Inflammatory macrophage (primary cell): ENCODE measurements around the gene NTRK3.
A peak's percentile ranks its signal among the peaks of the same experiment; 100 is the strongest.
"Not testable (repeated sequence)": the region's sequence is repeated elsewhere in the genome, so short reads cannot be mapped to it uniquely, and the experiment has no call there.

Experiments used
- DNase-seq, 2 donors: peaks; one replicate each; pipeline ENCODE4 v3.0.0-alpha.2; 2020 to 2022

The NTRK3 gene

GRCh38 chr15:87871731-87872320 is 384.7 kb downstream of the NTRK3 start:
- no peak for DNase-seq

DNA sequence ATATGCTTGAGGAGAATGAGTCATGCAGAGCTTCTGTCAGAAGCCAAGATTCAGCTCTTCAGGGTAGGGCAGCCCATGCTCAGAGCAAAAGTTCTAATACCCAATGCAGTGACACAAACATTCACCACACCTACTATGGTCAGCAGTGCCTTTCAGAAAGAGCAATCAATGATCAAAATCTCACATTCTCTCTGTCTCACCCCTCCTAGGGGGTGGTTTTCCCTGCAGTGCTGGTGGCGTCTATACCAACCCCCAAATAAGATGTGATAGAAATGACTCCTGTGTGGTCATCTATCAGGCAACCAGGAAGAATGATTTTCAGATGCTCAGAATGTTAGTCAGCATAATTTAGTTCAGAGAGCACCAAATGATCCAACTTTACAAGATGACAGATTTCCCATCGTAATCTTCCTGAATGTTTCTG is 385.3 kb downstream of the NTRK3 start:
- no peak for DNase-seq

DNA sequence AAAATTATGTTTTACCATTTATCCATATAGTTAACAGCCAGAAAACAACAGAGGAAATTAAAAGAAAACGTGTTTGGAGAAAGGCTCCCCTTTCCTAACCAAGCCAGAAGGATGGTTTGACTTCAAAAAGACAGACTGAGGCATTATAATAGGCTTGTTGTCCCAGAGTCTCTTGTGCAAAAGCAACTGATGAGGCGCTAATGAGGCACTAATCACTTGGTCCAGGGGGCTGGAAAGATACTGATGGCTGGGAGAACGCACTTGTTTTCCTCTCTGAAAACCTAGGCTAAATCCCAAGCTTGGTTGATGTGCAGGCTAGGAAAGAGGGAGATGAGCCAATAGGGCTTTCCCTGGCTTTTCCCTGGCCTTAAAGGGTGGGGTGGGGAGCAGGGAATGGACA is 389.6 kb downstream of the NTRK3 start:
- no peak for DNase-seq

- no peak for DNase-seq
These were observed 393.4 kb downstream of the NTRK3 start for GRCh38 chr15:87863152-87863551.

GRCh38 chr15:87860743-87861142 is 395.8 kb downstream of the NTRK3 start:
- DNase-seq = no peak

DNA sequence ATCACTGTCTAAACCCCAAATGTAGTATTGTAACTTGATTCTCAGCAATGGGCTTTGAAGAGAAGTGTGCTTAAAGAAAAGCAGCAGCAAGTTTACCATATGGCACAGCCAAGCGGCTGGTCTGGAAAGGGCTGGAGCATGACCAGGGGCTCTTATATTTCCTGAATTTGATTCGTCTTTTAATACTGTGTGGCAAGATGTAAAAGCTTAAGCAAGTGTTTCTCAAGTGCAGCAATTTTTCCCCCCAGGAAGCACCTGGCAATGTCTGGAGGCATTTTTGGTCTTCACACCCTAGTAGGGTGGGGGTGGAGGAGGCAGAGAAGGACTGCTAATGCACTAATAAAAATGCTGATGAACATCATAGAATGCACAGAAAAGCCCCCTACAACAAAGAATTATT is 397.9 kb downstream of the NTRK3 start:
- no peak for DNase-seq

- no peak for DNase-seq
These were observed 405.0 kb downstream of the NTRK3 start for GRCh38 chr15:87851497-87851896.

- DNase-seq = no peak
These were observed 405.6 kb downstream of the NTRK3 start for GRCh38 chr15:87850916-87851315.

DNA sequence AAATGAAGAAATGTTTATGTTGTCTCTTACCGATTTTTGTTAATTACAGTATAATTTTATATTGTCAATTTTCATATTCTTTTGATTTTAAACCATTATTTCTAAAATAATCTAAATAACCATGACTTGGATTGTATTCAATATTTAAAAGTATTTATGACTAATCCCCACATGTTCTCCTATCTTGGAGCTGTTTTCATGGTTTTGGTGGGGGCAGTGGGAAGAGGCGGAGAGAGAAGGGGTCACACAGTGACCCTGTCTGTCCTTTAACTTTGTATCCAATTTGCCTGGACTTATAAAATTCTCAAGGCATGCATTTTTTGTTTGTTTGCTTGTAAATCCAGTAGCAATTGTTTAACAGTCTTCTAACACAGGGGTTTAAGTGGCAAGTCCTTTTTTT is 407.4 kb downstream of the NTRK3 start:
- DNase-seq = no peak

GRCh38 chr15:87848012-87848411 is 408.5 kb downstream of the NTRK3 start:
- no peak for DNase-seq

DNA sequence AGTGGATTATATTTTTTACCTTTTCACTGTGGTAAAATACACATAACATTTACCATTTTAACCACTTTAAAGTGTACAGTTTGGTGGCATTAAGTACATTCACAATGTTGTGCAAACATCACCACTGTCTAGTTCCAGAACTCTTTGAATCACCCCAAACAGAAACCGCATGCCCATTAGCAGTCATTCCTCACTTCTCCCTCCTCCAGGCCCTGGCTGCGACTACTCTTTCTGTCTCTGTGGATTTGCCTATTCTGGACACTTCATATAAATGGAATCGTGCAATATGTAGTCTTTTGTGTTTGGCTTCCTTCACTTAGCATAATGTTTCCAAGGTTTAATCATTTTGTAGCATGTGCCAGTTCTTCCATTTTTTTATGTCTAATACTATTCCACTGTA is 409.8 kb downstream of the NTRK3 start:
- no peak for DNase-seq

DNA sequence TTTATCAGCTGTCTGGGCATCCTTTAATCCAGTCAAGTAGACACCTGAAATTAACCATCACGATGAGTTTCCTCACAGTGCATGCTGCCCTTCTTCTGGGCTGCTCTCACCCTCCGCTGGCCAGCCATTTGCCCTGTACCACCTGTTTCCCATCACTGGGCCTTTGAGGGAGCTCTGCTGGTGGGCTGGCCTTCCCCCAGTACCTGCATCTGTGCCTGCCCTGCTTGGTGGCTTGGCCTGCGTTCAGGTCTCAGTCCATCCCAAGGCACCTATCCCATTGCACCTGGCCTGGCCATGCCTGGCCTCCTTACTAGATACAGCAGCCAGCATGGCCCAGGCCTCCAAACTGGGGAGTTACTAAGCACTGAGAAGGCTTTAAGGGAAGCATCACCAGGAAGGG is 413.2 kb downstream of the NTRK3 start:
- no peak for DNase-seq

DNA sequence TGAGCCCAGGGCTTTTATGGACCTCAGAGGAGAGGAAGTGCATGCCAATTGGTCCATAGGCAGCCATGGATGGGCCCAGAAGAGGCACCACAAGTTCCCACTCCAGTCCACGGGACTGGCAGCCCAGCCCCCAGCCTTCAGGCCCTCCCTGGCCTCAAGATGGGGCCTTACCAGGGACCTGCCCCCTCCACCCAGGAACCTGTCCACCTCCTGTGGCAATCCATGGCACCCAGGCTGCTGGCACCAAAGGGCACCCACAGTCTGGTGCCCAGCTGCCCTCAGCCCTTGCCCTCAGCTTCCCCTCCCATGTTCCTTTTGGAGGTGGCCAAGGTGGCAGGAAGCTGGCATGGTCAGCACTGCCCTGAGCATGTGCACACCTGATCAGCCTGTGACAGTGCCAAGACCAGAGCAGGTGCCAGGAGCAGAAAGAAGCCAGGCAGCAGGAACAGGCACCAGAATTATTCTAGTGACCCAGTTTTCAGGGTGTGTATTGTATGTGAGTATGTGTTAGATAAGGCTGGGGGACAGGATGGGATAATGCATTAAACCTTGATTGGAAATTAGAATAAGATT is 415.0 kb downstream of the NTRK3 start:
- DNase-seq = no peak

DNA sequence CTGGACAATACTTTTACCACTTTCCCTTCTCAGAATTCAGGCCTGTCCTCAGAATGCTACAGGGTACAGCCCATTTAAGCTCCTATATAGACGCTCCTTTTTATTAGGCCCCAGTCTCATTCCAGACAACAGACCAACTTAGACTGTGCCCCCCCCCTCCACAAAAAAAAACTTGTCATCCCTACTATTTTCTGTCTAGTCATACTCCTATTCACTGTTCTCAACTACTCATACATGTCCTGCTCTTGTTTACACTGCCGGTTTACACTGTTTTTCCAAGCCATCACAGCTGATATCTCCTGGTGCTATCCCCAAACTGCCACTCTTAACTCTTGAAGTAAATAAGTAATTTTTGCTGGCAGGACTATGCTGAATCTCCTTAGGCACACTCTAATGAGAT is 420.7 kb downstream of the NTRK3 start:
- not testable (repeated sequence) for DNase-seq

- DNase-seq = not testable (repeated sequence)
These were observed 423.2 kb downstream of the NTRK3 start for GRCh38 chr15:87833333-87833732.

DNA sequence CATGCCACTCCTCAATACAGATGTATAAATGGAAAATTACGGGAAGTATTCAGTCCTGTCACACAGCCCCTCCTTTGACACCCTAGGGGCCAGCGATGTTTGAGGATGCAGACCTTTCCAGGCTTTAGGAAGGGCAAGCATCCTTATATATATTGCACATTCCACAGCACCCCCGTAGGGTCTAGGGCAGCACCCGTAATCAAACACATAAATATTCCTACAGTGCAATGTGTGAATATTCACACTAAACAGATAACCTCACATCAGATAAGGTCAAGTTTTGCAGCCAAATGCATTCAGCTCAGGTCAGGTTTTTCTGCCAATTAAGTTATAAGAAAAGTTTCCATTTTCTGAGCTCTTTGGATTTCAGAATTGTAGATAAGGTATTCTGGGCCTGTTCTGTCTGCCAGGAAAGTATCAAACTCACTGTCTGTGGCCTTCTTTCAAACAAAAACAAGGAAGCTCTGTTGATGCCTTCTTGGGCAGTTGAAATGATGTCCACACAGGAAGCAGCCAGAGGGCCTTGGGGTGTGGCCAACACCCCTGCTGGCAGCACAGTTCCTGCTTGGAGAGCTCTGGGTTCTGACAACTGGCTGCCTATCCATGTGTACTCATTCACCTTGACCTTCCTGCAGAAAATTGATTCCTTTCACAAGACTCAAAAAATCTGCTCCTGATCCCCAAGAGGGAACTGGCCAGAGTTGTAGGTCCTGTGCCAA is 427.0 kb downstream of the NTRK3 start:
- peak; percentile 10 to 51 for DNase-seq

GRCh38 chr15:87828608-87829007 is 427.9 kb downstream of the NTRK3 start:
- DNase-seq = no peak

DNA sequence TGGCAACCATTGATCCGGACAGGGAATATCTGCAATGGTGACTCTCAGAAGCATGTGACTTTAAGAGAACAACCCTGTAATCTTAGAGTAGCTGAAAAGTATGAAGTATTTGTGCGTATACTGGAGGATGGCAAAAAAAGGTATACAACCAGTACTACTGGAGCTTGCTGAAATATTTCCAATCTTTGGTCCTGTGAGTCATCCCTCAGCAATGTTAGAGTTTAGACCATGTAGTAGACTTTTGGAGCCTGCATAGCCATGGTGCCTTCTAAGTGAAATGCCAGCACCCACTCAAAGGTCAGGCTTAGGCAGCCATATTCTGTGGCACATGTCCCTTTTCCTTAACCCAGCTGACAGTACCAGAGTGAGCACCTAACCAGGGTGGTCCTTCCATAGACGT is 429.4 kb downstream of the NTRK3 start:
- DNase-seq = no peak

DNA sequence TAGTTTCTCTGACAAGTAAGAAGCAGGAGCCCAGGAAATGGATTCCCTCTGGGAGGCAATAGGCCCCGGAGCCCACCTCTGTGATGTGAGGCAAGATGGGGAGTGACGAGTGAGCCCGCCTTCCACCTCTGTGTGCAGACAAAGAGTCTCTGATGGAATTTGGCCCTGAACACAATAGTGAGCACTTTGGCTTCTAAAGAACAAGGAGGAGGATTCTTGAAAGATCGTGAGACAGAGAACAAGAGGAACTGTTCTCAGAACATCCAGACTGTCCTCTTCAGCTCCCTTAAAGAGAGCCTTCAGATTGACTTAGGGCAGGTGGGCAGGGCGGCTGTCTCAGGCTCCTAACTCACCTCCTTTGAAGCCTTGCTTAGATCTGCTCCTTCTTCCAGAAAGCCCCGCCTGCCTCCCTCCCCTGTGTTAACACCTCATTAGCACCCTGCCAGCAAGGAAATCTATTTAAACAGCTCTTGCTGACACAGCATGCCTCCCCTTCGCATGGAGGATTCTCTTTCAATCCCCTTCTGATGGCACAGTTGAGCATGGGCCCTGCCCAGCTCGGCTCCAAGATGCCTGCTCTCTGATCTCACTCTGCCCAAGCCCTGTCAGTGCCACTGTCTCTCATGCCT is 430.3 kb downstream of the NTRK3 start:
- DNase-seq = no peak

GRCh38 chr15:87818756-87819155 is 437.8 kb downstream of the NTRK3 start:
- no peak for DNase-seq

- no peak for DNase-seq
These were observed 439.0 kb downstream of the NTRK3 start for GRCh38 chr15:87817553-87817952.

GRCh38 chr15:87816811-87817210 is 439.7 kb downstream of the NTRK3 start:
- DNase-seq = no peak

DNA sequence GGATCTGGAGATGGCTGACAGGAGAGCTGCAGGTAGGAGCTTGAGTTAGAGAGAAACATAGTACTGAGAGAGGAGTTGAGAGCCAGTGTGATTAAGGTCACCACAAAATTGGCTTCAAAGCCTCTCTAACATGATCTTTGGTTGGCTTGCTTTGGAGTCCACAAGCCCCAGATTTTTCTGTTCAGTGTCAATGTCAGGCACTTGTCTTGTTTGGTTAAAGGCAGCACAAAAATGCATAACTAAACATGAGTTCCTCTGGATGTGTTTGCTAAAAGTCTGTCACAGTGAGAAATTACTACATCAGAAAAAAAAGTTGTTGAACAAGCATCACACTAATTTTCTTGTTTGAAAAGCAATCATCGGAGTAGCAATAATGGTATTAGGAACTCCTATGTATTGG is 440.5 kb downstream of the NTRK3 start:
- DNase-seq = no peak
